ENCODE measurements around the gene GABRR2.
"Not testable (repeated sequence)": the region's sequence is repeated elsewhere in the genome, so short reads cannot be mapped to it uniquely, and the experiment has no call there.

Gene GABRR2

DNA sequence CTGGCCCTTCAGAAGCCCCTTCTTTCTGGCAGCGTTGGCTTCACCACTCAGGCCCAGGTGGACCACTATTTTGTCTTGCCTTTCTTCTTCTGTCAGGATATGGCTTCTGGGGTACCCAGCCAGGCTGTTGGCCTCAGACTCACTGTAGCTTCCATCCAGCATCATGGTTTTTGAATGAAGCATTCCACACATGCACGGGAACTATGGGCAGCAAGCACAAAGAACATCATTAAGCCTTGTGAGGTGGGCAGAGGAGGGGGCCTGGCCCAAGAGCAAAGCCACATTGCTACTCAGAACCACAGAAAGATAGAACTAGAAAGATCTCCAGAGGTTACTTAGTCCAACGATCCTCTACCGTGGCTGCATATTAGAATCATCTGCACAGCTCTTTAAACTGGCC is 57.3 kb downstream of the GABRR2 start:
- DNase-seq (ENCODE audit: low read depth, low spot score) = no peak

DNA sequence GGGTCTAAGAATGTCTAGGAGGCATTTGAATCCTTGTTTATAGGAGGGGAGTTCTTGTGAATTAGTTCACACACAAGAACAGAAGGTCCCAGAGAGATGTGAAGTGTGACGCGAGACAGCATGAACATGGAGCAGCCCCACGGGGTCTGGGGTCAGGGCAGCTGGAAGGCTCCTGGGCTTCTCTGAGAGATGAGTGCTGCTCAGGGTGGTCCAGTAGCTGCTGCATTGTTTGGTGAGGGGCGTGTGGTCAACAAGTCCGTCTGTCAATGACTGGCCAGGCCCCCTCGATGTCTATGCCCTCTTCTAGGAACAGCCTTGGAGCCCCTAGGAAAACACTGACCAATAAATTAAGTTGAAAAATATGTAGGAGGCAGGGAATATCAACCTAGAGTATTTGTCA is 57.8 kb downstream of the GABRR2 start:
- no peak for DNase-seq (ENCODE audit: low read depth, low spot score)

DNA sequence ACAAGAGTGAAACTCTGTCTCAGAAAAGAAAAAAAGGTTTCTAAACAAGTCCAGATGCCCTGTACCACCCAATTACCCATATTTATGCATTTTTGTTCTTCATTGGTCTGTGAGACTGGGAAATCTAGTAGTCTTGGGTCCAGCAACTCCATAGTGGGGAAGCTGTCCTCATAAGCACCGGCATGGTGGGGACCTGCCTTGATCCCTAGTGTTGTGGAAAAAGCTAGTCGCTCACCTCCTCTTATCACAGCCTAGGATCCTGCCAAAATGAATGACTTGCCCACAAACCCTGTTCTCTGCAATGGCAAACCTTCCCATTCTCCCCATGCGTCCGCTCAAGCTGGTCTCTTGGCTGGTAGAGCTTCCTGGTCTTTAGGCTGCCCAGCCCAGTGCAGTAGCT is 59.7 kb downstream of the GABRR2 start:
- no peak for DNase-seq (ENCODE audit: low read depth, low spot score)

DNA sequence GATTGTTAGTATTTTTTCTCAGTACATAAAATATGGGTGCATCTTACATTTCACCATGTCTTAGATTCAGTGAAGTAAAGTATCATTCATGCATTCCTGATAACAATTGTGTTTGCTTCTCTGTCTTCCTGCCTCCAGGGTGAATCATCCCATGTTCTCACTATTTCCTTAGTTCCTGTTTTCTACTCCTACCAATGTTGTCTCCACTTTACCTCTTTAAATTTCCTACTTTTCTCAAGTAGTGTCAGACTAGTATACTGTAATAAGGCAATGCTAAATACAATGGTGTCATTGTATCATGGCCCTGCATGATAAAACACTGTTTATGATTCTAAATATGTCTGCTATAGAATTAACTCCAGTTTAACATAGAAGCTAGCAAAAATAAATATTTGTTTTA is 60.5 kb downstream of the GABRR2 start:
- no peak for DNase-seq (ENCODE audit: low read depth, low spot score)

DNA sequence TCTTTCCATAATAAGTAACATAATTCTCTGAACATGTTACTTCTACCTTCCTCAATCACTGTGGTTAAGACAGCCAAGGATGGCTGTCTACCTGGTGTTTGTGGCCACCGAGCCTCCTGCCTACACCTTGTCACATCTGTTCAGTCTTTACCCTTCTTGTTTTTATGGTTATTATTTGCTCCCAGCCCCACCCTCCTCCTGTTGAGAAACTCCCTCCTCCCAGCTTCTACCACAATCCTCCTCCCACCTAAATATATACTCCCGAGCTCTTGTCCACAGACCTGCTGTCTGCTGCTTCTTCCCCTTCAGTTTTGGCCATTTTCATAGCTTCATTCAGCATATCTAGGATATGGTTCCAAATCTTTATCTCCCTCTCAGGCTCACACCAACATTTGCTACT is 62.2 kb downstream of the GABRR2 start:
- DNase-seq (ENCODE audit: low read depth, low spot score) = no peak

DNA sequence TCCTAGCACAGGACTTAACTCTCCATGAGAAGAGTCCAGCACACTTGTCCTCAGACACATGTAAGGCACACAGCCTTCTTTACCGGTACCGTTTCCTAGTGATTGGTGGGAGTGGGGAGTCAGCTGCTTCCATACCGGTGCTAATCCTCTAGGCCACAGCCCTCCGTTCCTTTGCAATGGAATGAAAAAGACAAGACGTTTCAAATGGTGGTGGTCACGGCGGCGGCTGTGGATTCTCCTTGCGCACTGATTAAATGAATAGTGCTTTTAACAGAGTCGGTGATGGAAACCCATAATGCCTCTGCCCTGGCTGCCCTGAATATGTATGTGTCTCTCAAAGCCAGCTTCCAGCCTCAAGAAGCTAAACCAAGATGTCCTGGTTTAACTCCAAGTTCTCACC is 63.1 kb downstream of the GABRR2 start:
- no peak for DNase-seq (ENCODE audit: low read depth, low spot score)

DNA sequence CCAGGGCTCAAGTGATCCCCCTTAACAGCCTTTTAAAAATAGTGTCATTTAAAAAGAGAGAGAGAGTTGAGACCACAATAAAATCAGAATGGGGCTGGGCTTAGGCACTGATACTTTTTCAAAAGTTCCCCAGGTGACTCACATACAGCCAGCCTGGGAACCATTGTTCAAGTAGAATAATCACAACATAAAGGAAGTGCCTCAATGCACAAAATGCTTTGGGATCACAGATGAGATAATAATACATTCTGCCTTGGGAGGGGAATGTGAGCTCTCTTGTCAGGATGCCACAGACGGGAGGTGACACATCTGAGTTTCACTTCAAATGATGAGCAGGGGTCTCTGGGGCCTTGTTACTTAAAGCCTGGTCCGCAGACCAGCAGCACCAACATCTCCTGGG is 63.9 kb downstream of the GABRR2 start:
- peak; percentile 27 for DNase-seq (ENCODE audit: low read depth, low spot score)

DNA sequence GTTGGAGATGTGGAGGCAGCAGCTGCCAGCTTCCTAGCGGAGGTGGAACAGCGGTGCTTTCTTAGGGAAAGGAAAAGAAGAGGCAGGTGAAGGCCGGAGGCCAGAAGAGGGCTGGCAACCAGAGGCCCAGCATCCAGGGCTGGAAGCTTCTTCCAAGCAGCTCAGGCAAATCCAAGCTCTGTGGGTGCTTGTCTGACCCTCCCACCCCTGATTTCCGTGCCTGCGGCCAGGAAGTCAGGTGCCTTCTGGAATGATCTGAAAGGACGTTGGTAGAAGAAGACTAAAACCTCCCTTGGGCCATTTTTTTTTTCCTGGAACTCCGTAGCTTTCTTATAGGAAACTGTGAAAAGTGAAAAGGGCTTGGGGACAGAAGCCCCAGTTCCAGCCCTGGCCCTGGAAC is 64.9 kb downstream of the GABRR2 start:
- DNase-seq (ENCODE audit: low read depth, low spot score) = no peak

DNA sequence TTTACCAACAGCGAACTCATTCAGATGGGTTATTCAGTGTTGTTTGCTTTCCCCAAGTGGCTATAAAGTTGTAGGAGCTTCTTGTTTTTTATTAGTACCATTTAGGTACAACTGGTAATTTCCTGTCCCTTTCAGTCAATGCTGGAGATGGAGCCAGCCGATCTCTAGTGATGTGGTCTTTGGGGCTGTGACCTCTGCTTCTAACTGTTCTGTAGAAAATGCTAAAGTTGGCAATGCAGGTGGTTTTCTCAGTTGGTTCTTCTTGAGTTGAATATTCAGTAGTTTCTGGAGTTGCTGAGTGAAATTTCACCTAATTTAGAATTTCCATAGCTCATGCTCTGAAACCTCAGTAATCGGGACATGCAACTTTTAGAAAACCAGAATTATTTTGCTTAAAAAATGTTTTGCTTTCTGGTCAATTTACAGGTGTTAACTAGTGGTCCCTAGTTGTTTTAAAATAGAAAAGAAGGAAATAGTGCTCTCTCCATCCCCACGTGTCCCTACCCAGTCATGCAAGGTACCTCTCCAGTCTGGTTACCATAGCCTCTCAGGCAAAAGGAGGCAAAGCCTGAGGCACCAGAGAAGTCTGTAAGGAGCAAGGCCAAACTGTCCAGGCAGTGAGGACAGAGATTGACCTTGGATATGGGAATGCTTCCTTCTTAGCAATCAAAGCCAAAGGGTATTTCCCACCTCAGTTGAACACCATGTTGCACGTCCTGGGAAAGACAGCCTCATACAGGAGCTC is 70.7 kb downstream of the GABRR2 start:
- DNase-seq (ENCODE audit: low read depth, low spot score) = no peak

DNA sequence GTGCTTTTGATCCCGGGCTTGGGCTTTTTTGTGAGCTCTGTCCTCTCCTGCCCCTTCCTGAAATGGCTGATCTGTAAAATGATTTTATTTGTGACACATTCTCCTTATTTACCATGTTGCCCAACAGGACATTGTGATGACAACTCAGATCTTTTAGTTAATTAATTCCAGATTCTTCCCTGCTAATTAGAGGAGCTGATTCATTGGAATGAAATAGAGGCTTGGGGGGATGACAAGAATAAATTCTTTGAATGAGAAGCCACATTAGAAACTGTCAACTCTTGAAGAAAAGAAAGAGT is 71.8 kb downstream of the GABRR2 start:
- no peak for DNase-seq (ENCODE audit: low read depth, low spot score)

DNA sequence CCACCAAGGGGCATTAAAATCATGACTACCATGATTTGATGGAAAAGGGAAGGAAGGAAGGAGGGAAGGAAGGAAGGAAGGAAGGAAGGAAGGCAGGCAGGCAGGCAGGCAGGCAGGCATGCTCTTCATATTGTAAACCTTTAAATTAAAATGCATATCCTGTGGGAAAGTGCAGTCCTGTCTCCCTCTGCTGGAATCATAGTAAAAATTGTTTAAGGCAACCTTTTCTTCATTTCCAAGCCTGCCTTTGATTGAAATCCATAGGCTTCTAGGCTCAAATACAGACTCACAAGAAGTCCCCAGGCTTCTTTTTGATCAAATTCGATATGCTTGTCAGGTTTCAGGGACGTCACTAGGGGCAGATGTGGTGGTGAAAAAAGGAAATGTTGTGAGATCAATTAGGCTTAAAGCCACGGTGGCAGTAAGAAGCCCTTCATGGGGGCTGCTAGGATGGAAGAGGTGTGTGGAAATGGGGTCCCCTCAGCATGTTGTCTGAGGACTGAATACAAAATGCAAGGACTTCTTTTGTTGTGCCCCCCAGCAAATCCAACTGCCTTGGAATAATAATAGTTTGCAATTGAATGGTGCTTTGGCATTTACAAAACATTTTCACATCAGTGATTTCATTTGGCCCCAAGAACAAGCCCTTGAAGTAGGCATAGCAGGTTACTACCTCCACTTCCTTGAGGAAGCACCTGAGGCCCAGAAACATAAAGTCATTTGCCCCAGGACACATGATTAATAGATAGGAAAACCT is 72.3 kb downstream of the GABRR2 start:
- DNase-seq (ENCODE audit: low read depth, low spot score) = peak; percentile 54

DNA sequence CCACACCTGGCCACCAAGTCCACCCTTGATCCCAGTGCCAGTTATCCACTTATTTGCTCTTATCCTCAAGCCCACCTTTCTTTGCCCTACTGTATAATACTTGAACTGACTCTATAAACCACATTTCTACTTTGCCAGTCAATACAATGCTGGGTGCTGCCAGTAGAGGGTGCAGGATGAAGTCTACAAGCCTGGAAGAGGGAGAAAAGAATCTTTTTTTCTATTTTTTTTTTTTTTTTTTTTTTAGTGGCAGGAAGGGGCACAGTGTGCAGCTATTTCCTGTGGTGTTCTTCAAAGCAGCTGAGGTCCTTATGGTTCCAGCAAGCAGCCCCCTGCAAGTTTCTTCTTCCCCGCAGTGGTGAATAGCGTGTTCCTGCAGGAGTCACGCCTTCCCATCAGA is 75.8 kb downstream of the GABRR2 start:
- DNase-seq (ENCODE audit: low read depth, low spot score) = no peak

DNA sequence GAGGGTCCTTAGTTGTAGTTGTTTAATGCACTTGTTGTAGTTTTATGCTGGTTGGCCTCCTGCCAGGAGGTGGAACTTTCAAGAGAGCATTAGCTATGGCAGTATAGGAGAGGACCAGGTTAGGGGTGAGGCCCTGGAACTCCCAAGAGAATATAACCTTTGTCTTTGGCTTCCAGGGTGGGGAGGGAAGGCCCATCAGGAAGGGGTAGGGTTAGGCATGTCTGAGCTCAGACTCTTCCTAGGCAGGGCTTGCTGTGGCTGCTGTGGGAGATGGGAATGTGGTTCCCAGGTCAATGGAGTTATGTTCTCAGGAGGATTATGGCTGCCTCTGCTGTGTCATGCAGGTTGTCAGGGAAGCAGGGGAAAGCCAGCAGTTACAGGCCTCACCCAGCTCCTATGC is 77.9 kb downstream of the GABRR2 start:
- DNase-seq (ENCODE audit: low read depth, low spot score) = no peak

DNA sequence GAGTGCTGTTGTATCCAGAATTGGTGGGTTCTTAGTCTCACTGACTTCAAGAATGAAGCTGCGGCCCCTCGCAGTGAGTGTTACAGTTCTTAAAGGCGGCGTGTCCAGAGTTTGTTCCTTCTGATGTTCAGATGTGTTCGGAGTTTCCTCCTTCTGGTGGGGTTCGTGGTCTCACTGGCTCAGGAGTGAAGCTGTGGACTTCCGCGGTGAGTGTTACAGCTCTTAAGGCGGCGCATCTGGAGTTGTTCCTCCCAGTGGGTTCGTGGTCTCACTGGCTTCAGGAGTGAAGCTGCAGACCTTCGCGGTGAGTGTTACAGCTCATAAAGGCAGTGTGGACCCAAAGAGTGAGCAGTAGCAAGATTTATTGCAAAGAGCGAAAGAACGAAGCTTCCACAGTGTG is 81.5 kb downstream of the GABRR2 start:
- not testable (repeated sequence) for DNase-seq (ENCODE audit: low read depth, low spot score)

DNA sequence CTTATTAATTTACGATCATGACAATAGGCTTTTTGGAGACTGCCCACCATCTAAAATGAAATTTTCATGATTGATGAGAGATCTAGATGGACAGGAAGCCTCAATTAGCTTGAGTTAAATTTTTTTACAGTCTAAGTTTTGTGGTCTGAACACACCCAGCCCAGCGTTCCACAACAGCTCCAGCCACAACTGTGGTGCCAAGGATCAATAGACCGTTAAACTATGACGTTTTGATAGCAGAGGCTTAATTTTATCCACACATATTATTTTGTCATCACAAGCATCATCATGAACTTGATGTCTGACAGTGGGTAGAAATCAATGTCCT is 92.4 kb downstream of the GABRR2 start:
- DNase-seq (ENCODE audit: low read depth, low spot score) = peak; percentile 35

DNA sequence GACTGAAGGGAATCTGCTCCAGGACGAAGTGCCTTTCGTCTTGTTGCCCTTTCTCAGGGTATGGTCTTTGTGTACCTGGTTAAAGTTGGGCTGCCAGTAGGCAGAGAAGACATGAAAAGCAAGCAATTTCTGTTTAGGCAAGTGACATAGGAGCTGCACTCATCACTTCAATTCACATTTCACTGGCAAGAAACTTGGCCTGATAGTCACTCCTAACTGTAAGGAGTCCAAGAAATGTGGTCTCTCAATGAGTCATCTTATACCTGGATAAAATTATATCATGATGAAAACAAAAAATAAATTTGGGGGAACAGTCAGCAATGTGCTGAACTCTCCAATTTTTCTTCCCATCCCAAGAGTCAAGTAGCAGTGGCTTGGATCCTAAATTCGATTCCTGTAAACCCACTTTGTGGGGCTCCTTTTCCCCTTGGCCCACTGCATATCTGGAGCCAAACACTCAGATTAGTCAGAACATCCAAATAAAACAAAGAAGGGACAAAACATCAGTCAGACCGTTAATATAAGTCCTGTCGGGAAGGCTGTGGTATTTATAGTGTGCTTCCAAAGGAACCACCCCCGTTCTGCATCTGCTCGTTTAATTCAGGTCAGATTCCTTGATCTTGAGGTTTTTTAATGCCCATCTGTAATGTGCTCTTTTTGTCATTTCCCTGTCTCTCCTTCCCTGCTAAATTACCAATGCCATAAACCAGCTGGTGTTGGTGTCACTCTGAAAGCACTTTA is 93.0 kb downstream of the GABRR2 start:
- DNase-seq (ENCODE audit: low read depth, low spot score) = peak; percentile 73

DNA sequence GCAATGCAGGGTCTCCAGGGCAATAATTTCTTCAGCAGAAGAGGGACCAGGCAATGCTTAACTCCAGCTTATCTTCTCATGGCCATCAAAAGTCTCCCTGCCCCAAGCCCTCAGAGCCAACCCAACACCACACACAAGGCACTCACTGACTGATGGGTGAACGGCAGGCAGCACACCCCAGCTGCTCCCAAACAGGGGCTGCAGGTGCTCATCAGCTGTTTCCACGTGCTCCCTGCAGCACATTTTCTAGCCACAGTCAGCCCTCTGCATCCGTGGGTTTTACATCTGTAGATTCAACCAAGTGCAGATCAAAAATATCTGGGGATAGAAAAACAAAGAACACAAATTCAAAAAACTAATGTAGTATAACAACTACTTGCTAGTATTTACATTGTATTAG is 94.0 kb downstream of the GABRR2 start:
- no peak for DNase-seq (ENCODE audit: low read depth, low spot score)

DNA sequence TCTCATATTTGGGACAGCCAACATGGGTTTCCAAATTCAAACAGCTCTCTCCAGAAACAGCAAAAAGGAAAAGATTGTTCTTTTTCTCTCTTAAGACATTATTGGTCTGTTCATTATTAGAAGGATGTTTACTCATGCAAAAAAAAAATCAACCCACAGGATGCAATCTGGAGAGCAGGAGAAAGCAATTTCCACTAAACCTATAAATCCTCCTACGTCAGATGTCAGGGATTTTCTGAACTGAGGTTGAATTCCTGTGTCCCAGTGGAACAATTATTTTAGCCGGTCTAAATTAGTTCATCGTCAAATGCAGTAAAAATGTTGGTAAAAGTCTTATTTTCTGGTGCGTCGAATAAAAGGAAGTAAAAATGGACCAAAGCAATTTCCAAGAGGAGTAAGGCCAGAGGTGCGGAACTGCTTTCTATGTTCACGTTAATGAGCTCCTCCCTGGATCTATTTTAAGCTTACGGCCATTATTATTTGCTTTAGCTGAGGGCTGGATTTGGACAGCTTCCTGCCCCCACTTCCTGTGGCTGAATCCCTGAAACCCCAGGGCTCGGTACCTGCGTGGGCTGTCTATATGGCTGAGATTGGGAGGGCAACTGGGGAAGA is 97.7 kb downstream of the GABRR2 start, which contains the start of gene GABRR1:
TSS of gene GABRR1 (minus strand) at position 60 of the 612 bp plus-strand sequence. CDS start at position 24, 36 bp downstream.
- DNase-seq (ENCODE audit: low read depth, low spot score) = no peak

DNA sequence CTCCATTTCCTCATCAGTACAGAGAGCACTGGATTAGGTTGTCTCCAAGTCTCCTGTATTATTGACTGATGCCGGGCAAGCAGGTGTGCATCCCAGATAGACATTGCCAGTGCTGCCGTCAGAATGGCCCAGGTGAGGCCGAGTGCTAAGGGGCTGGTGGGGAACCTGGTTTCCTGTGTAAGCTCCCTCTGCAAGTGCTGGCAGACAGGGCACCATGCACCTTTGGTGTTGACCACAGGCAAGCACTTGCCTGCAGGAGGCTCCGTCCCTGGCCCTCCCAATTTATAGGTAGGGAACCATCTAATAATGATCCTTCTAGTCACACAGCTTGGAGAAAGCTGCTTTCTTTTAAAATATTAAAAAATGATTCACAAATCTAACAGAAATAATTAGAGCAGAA is 98.7 kb downstream of the GABRR2 start:
- DNase-seq (ENCODE audit: low read depth, low spot score) = no peak

DNA sequence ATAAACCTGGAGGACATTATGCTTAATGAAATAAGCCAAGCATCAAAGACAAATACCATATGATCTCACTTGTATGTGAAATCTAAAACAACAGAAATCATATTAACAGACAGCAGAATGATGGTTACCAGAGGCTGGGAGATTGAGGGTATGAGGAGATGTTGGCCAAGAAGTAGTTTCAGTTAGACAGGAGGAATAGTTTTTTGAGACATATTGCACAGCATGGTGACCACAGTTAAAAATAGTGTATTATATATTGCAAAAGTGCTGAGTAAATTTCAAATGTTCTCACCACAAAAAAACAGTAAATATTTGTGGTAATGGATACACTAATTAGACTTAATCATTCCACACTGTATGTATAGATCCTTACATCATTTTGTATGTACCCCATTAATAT is 99.7 kb downstream of the GABRR2 start:
- DNase-seq (ENCODE audit: low read depth, low spot score) = no peak

DNA sequence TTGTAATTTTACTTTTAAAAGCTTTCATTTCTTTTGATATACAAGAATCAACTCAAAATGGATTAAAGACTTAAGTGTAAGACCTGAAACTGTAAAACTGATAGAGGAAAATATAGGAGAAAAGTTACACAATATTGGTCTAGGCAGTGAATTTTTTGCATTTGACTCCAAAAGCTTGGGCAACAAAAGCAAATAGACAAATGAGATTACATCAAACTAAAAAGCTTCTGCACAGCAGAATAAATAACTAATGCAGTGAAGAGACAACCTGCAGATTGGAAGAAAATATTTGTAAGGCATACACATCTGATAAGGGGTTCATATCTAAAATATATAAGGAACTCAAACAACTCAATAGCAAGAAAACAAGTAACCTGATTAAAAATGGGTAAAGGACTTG is 100.9 kb downstream of the GABRR2 start:
- DNase-seq (ENCODE audit: low read depth, low spot score) = no peak

DNA sequence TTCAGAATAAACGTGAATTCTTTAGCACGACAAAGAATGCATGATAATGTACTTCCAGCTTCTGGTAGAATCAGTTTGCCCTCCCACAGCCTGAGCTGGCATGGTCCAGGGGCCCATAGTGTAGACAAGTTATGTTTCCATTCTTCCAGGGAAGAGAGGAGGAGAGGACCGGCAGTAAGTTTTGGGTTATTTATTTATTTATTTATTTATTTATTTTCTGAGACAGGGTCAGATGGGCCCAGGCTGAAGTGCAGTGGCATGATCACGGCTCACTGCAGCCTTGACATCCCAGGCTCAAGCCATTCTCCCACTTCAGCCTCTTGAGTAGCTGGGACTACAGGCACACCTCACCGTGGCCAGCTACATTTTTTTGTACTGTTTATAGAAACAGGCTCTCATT is 102.6 kb downstream of the GABRR2 start:
- no peak for DNase-seq (ENCODE audit: low read depth, low spot score)

All from astrocyte of the hippocampus (primary cell).